SK-N-SH treated with all-trans-retinoic acid at 6 μM for 48 hours (cell line): ENCODE measurements around the gene PIK3C2B.

ENCODE experiments used
- ATAC-seq: fragments of 200-7000 bp; cut with Tn5 transposase; 3 replicates; pipeline ENCODE4 v1.9.1; 2020; ENCODE audit warnings: mild to moderate bottlenecking, moderate library complexity
- BACH2 ChIP-seq: fragments of 250-450 bp; sonication (Bioruptor Pico); IDR thresholded peaks from 2 replicates; pipeline ENCODE4 v1.9.0; 2021; ENCODE audit warnings: mild to moderate bottlenecking, borderline replicate concordance
- CSDC2 ChIP-seq: fragments of 250-450 bp; sonication (Bioruptor Pico); IDR thresholded peaks from 2 replicates; pipeline ENCODE4 v1.5.0; 2020; ENCODE audit warnings: mild to moderate bottlenecking, moderate library complexity
- CSRNP3 ChIP-seq: fragments of 250-450 bp; sonication (Bioruptor Pico); IDR thresholded peaks from 2 replicates; pipeline ENCODE4 v1.5.1; 2021; ENCODE audit warnings: mild to moderate bottlenecking, moderate library complexity
- ESRRG ChIP-seq: fragments of 250-450 bp; sonication (Bioruptor Pico); IDR thresholded peaks from 2 replicates; pipeline ENCODE4 v1.6.1; 2021; ENCODE audit warnings: mild to moderate bottlenecking
- GLIS3 ChIP-seq: fragments of 250-450 bp; sonication (Bioruptor Pico); IDR thresholded peaks from 2 replicates; pipeline ENCODE4 v1.5.0; 2020; ENCODE audit warnings: mild to moderate bottlenecking, moderate library complexity
- ISL1 ChIP-seq: fragments of 250-450 bp; sonication (Bioruptor Pico); IDR thresholded peaks from 2 replicates; pipeline ENCODE4 v2.1.2; 2022; ENCODE audit warnings: mild to moderate bottlenecking, moderate library complexity
- OSR1 ChIP-seq: fragments of 250-450 bp; sonication (Bioruptor Pico); IDR thresholded peaks from 2 replicates; pipeline ENCODE4 v1.8.0; 2022; ENCODE audit warnings: moderate library complexity, mild to moderate bottlenecking, inconsistent platforms
- PATZ1 ChIP-seq: fragments of 250-450 bp; sonication (Bioruptor Pico); IDR thresholded peaks from 2 replicates; pipeline ENCODE4 v1.8.0; 2020; ENCODE audit warnings: mild to moderate bottlenecking, moderate library complexity, borderline replicate concordance
- POU6F1 ChIP-seq: fragments of 250-450 bp; sonication (Bioruptor Pico); IDR thresholded peaks from 2 replicates; pipeline ENCODE4 v1.8.0; 2021; ENCODE audit warnings: low read depth, mild to moderate bottlenecking, moderate library complexity, borderline replicate concordance
- PPARA ChIP-seq: fragments of 250-450 bp; sonication (Bioruptor Pico); IDR thresholded peaks from 2 replicates; pipeline ENCODE4 v1.5.0; 2020; ENCODE audit warnings: mild to moderate bottlenecking, borderline replicate concordance
- RARB ChIP-seq: fragments of 250-450 bp; sonication (Bioruptor Pico); IDR thresholded peaks from 2 replicates; pipeline ENCODE4 v1.8.0; 2021; ENCODE audit warnings: mild to moderate bottlenecking, moderate library complexity
- SNAI2 ChIP-seq: fragments of 250-450 bp; sonication (Bioruptor Pico); IDR thresholded peaks from 2 replicates; pipeline ENCODE4 v1.5.0; 2020; ENCODE audit warnings: mild to moderate bottlenecking, moderate library complexity
- TCF4 ChIP-seq: fragments of 250-450 bp; sonication (Bioruptor Pico); IDR thresholded peaks from 2 replicates; pipeline ENCODE4 v1.8.0; 2021; ENCODE audit warnings: mild to moderate bottlenecking, moderate library complexity, borderline replicate concordance
- TOX ChIP-seq: fragments of 250-450 bp; sonication (Bioruptor Pico); IDR thresholded peaks from 2 replicates; pipeline ENCODE4 v1.8.0; 2021; ENCODE audit warnings: mild to moderate bottlenecking, moderate library complexity, borderline replicate concordance
- TSHZ2 ChIP-seq: fragments of 250-450 bp; sonication (Bioruptor Pico); IDR thresholded peaks from 2 replicates; pipeline ENCODE4 v1.5.0; 2020; ENCODE audit warnings: mild to moderate bottlenecking, moderate library complexity
- ZC3H10 ChIP-seq: fragments of 250-450 bp; sonication (Bioruptor Pico); IDR thresholded peaks from 2 replicates; pipeline ENCODE4 v1.5.1; 2021; ENCODE audit warnings: mild to moderate bottlenecking, moderate library complexity
- ZFP3 ChIP-seq: fragments of 250-450 bp; sonication (Bioruptor Pico); IDR thresholded peaks from 2 replicates; pipeline ENCODE4 v1.5.0; 2020; ENCODE audit warnings: mild to moderate bottlenecking, moderate library complexity
- ZFP30 ChIP-seq: fragments of 450-650 bp; formaldehyde crosslinking; IDR thresholded peaks from 2 replicates; pipeline ENCODE4 v1.5.0; 2022; ENCODE audit warnings: mild to moderate bottlenecking, moderate library complexity
- ZNF565 ChIP-seq: fragments of 450-650 bp; formaldehyde crosslinking; conservative IDR thresholded peaks from 2 replicates; pipeline ENCODE4 v1.5.0; 2020; ENCODE audit warnings: low read depth, mild to moderate bottlenecking, moderate library complexity
- ZNF70 ChIP-seq: fragments of 450-650 bp; formaldehyde crosslinking; IDR thresholded peaks from 2 replicates; pipeline ENCODE4 v1.5.0; 2020; ENCODE audit warnings: mild to moderate bottlenecking, moderate library complexity
- ZNF8 ChIP-seq: fragments of 450-650 bp; formaldehyde crosslinking; IDR thresholded peaks from 2 replicates; pipeline ENCODE4 v1.5.0; 2020; ENCODE audit warnings: mild to moderate bottlenecking, moderate library complexity

PIK3C2B gene

GRCh38 chr1:204503122-204503912 is 8.7 kb upstream of the PIK3C2B start (continued):
- TF ChIP-seq TSHZ2 = no peak
- no peak for TF ChIP-seq TOX (CRISPR knock-in tag)
- TF ChIP-seq GLIS3 (CRISPR knock-in tag) = no peak
- TF ChIP-seq POU6F1 = no peak
- no peak for TF ChIP-seq CSRNP3 (CRISPR knock-in tag)
- TF ChIP-seq ESRRG (CRISPR knock-in tag) = no peak
- TF ChIP-seq ZNF8 (CRISPR knock-in tag) = no peak
- no peak for TF ChIP-seq TCF4 (CRISPR knock-in tag)
- TF ChIP-seq ZNF565 = no peak

GRCh38 chr1:204502241-204502640 is 7.6 kb upstream of the PIK3C2B start:
- ATAC-seq = no peak
- no peak for TF ChIP-seq ZNF565

GRCh38 chr1:204499511-204500468 is 5.2 kb upstream of the PIK3C2B start:
- ATAC-seq = no peak
- TF ChIP-seq ESRRG (CRISPR knock-in tag) = no peak
- no peak for TF ChIP-seq OSR1 (CRISPR knock-in tag)
- TF ChIP-seq POU6F1 = no peak
- no peak for TF ChIP-seq BACH2 (CRISPR knock-in tag)
- no peak for TF ChIP-seq CSRNP3 (CRISPR knock-in tag)

GRCh38 chr1:204498981-204499380 is 4.4 kb upstream of the PIK3C2B start:
- no peak for ATAC-seq
- TF ChIP-seq CSDC2 (CRISPR knock-in tag) (no peak), POU6F1 (no peak), ZNF565 (no peak), OSR1 (CRISPR knock-in tag) (no peak), RARB (no peak), GLIS3 (CRISPR knock-in tag) (no peak), ZFP3 (no peak), PATZ1 (CRISPR knock-in tag) (no peak), SNAI2 (no peak), ZC3H10 (CRISPR knock-in tag) (no peak), ISL1 (CRISPR knock-in tag) (no peak), PPARA (CRISPR knock-in tag) (no peak), ZNF70 (no peak), ZFP30 (CRISPR knock-in tag) (no peak)
